Lung (tissue), 12 donors: ENCODE results near the gene PRDX1. TPM values are rescaled to one million over a fixed set of nuclear protein-coding genes. Genes with fewer than 3 reads are reported as not detected.
A peak's percentile ranks its signal among the peaks of the same experiment; 100 is the strongest.

Experiments used
- ATAC-seq: fragments of 200-7000 bp; cut with Tn5 transposase; one replicate; pipeline ENCODE4 v1.9.1; 2020; ENCODE audit warnings: moderate number of reproducible peaks; ENCODE audit not compliant: insufficient read depth, low FRiP score
- DNase-seq, 3 donors: peaks; one replicate each; pipeline ENCODE4 v3.0.0-alpha.2; 2013 to 2017
- H3K27ac ChIP-seq, 2 donors: one replicate each; pipeline ENCODE4 v1.5.1; 2013; ENCODE audit warnings: mild to moderate bottlenecking in 2 of 2, moderate library complexity in 2 of 2, control low read depth in 1 of 2, inconsistent platforms in 1 of 2, low read depth in 1 of 2, low read length in 1 of 2
- H3K27me3 ChIP-seq, 3 donors: one replicate each; pipeline ENCODE4 v1.5.1; 2013; ENCODE audit warnings: low read length in 2 of 3; ENCODE audit not compliant: control insufficient read depth in 3 of 3, insufficient read depth in 3 of 3
- H3K36me3 ChIP-seq, 4 donors: one replicate each; pipeline ENCODE4 v1.5.1; 2013; ENCODE audit warnings: low read length in 4 of 4, mild to moderate bottlenecking in 1 of 4, moderate library complexity in 1 of 4; ENCODE audit not compliant: control insufficient read depth in 4 of 4, insufficient read depth in 4 of 4
- H3K4me1 ChIP-seq, 5 donors: one replicate each; pipeline ENCODE4 v1.5.1; 2013; ENCODE audit warnings: low read length in 5 of 5, mild to moderate bottlenecking in 2 of 5, moderate library complexity in 1 of 5; ENCODE audit not compliant: control insufficient read depth in 5 of 5, insufficient read depth in 5 of 5
- H3K4me3 ChIP-seq: one replicate; pipeline ENCODE4 v1.5.1; 2013; ENCODE audit warnings: mild to moderate bottlenecking, control low read depth, moderate library complexity
- H3K9ac ChIP-seq, 2 donors: one replicate each; pipeline ENCODE4 v1.5.1; 2013; ENCODE audit warnings: low read length in 2 of 2, control low read depth in 1 of 2; ENCODE audit not compliant: insufficient read depth in 1 of 2
- H3K9me3 ChIP-seq, 4 donors: one replicate each; pipeline ENCODE4 v1.5.1; 2013; ENCODE audit warnings: low read length in 3 of 4, mild to moderate bottlenecking in 1 of 4, moderate library complexity in 1 of 4; ENCODE audit not compliant: control insufficient read depth in 4 of 4, insufficient read depth in 3 of 4
- CTCF ChIP-seq: IDR thresholded peaks from 2 replicates; pipeline ENCODE4 v1.5.1; 2012; ENCODE audit warnings: mild to moderate bottlenecking; ENCODE audit errors: control extremely low read depth, extremely low read depth
- WGBS, 2 donors: extraction: QIAGEN DNeasy Blood & Tissue Kit; methylation state at CpG; one replicate each; pipeline ENCODE4 v1.1.7; 2013; 5-methylcytosine and 5-hydroxymethylcytosine counted together
- polyA plus RNA-seq, 2 donors: library from polyadenylated mRNA; stranded (reverse); fragments of 200-250 nt; gene quantifications; one replicate each; pipeline ENCODE4 v1.2.1, GENCODE V29; 2013
- total RNA-seq, 2 donors: library from RNA; depleted of rRNA in 1 of 2; stranded (reverse); fragments of >200 nt in 1 of 2; gene quantifications; one replicate each; pipeline ENCODE4 v1.2.1, GENCODE V29; 2014 to 2021
- donor health status: control.
- donor health status: control.
- donor health status: Bipolar disorder and iron deficiency.
- donor health status: healthy.
- donor health status: DM: yes; HTN: yes; CAD: no.

Gene PRDX1
- total and polyA plus RNA-seq, 4 donors, result 208 to 926 (median 546) TPM

- Histone ChIP-seq H3K4me3 (no peak overlapping the region), H3K4me1 (peaks cover 0 to 8% (median 2%) of the 10 kb centered on the region in 5 donors), H3K9me3 (no peaks in the 10 kb centered on the region), H3K9ac (no peak overlapping the region), H3K27me3 (no peaks in the 10 kb centered on the region), H3K27ac (no peak overlapping the region), H3K36me3 (peaks cover 38 to 61% (median 53%) of the 10 kb centered on the region in 4 donors)
- ATAC-seq, result peak; percentile 57
- DNase-seq, result peak; percentile 36 to 56 (median 51)
- WGBS, 2 donors, result 88 to 97% methylated on average over 1 of the region's 1 CpG
- TF ChIP-seq CTCF, result peak; percentile 57
Observed at GRCh38 chr1:45512641-45513054, 9.0 kb downstream of the PRDX1 start.

GRCh38 chr1:45510972-45511527 is 10.6 kb downstream of the PRDX1 start:
- peaks cover 34 to 49% (median 44%) of the 10 kb centered on the region in 4 donors for H3K36me3 ChIP-seq
- H3K4me3 ChIP-seq, result no peak overlapping the region
- H3K4me1 ChIP-seq, result peaks cover 0 to 4% (median 0%) of the 10 kb centered on the region in 5 donors
- no peak for ATAC-seq
- H3K9ac ChIP-seq, result no peak overlapping the region
- no peaks in the 10 kb centered on the region for H3K27me3 ChIP-seq
- peak overlapping the region in 1 of 2 donors; percentile 11 for H3K27ac ChIP-seq
- DNase-seq, result no peak
- 92 to 96% methylated on average over 4 of the region's 4 CpGs for WGBS, 2 donors
- no peaks in the 10 kb centered on the region for H3K9me3 ChIP-seq
- no peak for TF ChIP-seq CTCF

GRCh38 chr1:45510036-45510971 is 11.4 kb downstream of the PRDX1 start:
- ATAC-seq (no peak), DNase-seq (no peak)
- Histone ChIP-seq H3K9ac (no peak overlapping the region), H3K36me3 (peaks cover 28 to 44% (median 38%) of the 10 kb centered on the region in 4 donors), H3K9me3 (no peaks in the 10 kb centered on the region), H3K4me3 (no peak overlapping the region), H3K27me3 (no peaks in the 10 kb centered on the region), H3K4me1 (peaks cover 0 to 4% (median 0%) of the 10 kb centered on the region in 5 donors), H3K27ac (peak overlapping the region in 1 of 2 donors; percentile 57)
- no peak for TF ChIP-seq CTCF
- 71 to 81% methylated on average over 9 of the region's 9 CpGs for WGBS, 2 donors
